ENCODE data around the gene USP15. TPM values are rescaled to one million over a fixed set of nuclear protein-coding genes. Genes with fewer than 3 reads are reported as not detected.

USP15 gene
- total RNA-seq, 4 donors from 2014 or later, result 55.8 to 90.8 (median 67.2) TPM

DNA sequence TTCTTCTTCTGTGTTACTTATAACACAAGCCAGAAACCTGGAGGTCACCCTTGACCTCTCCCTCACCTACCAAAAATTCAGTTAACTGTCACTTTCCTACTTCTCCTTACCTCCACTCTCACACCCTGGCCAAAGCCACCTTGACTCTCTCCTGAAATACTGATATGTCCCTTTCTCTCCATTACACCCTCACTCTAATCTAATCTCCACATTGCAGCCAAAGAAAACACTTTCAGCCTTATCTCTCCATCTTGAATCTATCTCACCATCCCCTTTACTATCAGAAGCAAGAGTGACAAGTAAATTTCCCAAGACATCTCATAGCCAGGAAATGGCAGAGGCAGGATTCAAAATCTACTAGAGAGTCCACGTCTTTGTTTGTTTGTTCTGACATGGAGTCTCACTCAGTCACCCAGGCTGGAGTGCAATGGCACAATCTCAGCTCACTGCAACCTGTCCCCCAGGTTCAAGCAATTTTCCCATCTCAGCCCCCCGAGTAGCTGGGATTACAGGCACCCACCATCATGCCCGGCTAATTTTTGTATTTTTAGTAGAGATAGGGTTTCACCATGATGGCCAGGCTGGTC is 28.0 kb upstream of the USP15 start:
- no peak for DNase-seq (ENCODE audit: low spot score in 2 of 2)
- 87 to 90% methylated on average over 3 of the region's 3 CpGs for WGBS, 2 donors
- intact Hi-C loops (cut with DNase I; ENCODE audit: low total_unique reads), result no loop called here
- TF ChIP-seq, protein P1, sequence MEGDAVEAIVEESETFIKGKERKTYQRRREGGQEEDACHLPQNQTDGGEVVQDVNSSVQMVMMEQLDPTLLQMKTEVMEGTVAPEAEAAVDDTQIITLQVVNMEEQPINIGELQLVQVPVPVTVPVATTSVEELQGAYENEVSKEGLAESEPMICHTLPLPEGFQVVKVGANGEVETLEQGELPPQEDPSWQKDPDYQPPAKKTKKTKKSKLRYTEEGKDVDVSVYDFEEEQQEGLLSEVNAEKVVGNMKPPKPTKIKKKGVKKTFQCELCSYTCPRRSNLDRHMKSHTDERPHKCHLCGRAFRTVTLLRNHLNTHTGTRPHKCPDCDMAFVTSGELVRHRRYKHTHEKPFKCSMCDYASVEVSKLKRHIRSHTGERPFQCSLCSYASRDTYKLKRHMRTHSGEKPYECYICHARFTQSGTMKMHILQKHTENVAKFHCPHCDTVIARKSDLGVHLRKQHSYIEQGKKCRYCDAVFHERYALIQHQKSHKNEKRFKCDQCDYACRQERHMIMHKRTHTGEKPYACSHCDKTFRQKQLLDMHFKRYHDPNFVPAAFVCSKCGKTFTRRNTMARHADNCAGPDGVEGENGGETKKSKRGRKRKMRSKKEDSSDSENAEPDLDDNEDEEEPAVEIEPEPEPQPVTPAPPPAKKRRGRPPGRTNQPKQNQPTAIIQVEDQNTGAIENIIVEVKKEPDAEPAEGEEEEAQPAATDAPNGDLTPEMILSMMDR (IDR thresholded peaks at IDR 0.05), result no peak
- no peak for TF ChIP-seq POLR2A (IDR thresholded peaks at IDR 0.05)
- no peak overlapping the region for H3K4me3 ChIP-seq (ENCODE audit: low read depth, poor library complexity, severe bottlenecking)

DNA sequence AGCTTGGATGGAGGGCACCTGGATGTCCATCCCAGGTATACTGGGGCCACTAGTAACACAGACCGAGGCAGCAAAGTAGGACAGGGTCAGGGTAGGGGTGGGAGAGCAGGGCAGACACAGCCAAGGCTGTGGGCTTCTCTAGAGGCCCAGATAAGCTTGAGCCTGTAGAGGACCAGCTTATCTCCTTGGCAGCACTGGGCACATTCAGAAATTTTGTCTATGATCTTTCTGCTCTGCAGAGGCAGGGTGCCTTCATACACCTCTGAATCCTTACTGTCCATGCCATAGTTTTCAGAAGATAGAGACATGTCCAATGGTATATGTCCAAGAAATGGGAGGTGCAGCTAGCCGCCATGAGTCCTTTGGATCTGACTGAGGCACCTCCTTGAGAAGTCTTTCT is 26.4 kb upstream of the USP15 start:
- TF ChIP-seq POLR2A (IDR thresholded peaks at IDR 0.05), result no peak
- TF ChIP-seq, protein P1 (IDR thresholded peaks at IDR 0.05), result no peak
- intact Hi-C loops (cut with DNase I; ENCODE audit: low total_unique reads), result no loop called here
- 87 to 95% methylated on average over 2 of the region's 2 CpGs for WGBS, 2 donors
- no peak overlapping the region for H3K4me3 ChIP-seq (ENCODE audit: low read depth, poor library complexity, severe bottlenecking)
- DNase-seq (ENCODE audit: low spot score in 2 of 2), result no peak

DNA sequence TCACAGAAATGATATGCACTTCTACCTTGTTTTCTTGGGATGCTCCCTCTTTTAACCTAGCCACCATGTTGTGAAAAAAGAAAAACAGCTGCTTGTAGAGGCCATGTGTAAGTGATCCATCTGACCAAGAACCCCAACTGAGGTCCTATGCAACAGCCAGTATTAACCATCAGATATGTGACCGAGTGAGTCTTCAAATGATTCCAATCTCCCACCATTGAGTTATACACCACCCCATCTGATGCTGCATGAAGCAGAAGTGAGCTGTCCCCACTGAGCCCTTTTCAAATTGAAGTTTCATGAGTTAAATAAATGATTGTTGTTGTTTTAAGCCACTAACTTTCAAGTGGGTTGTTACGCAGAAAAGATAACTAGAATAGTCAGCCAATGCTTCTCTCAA is 20.6 kb upstream of the USP15 start:
- 88 to 92% methylated on average over 2 of the region's 2 CpGs for WGBS, 2 donors
- intact Hi-C loops (cut with DNase I; ENCODE audit: low total_unique reads), result no loop called here
- TF ChIP-seq, protein P1 (IDR thresholded peaks at IDR 0.05), result no peak
- TF ChIP-seq POLR2A (IDR thresholded peaks at IDR 0.05), result no peak

DNA sequence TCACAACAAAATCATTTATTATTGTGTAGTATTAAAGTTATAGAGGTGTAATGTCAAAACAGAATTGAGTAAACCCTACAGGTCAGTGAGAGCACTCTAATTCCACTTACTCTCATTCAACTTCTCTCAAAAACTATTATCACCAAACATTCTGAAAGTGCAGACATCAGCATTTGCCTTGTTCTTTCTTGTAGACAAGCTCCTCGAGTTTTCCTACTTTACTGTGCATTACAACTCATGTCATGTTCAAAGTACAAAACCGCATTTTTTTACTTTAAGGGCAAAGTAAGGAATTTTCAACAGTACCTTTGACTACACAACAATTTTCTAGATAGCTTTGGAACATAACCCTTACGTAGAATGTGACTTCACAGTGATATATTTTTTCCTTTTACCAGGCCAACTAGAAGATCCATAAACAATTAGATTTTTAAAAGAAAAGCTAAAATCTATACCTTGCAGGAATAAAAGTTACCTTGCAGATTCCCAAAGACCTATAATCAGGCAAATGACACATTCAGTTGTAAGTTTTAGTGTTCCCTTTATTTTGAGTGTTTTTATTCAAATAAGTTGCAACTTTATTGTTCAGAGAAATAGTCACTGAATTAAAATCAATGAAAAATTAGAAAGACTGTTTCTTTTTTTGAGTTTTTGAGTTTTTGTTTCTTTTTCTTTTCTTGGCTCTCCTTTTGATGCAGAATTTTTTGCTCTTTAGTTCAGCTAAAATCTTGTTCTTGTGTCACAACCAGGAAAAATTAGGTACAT is 12.7 kb upstream of the USP15 start:
- 82% methylated on average over 3 of the region's 3 CpGs for WGBS, 2 donors
- TF ChIP-seq, protein P1 (IDR thresholded peaks at IDR 0.05), result no peak
- TF ChIP-seq POLR2A (IDR thresholded peaks at IDR 0.05), result no peak
- DNase-seq (ENCODE audit: low spot score in 2 of 2), result no peak
- intact Hi-C loops (cut with DNase I; ENCODE audit: low total_unique reads), result no loop called here
- H3K4me3 ChIP-seq (ENCODE audit: low read depth, poor library complexity, severe bottlenecking), result no peak overlapping the region

More for the DNA sequence above, 20.6 kb upstream of the USP15 start:
- no peak overlapping the region for H3K4me3 ChIP-seq (ENCODE audit: low read depth, poor library complexity, severe bottlenecking)
- DNase-seq (ENCODE audit: low spot score in 2 of 2), result no peak

DNA sequence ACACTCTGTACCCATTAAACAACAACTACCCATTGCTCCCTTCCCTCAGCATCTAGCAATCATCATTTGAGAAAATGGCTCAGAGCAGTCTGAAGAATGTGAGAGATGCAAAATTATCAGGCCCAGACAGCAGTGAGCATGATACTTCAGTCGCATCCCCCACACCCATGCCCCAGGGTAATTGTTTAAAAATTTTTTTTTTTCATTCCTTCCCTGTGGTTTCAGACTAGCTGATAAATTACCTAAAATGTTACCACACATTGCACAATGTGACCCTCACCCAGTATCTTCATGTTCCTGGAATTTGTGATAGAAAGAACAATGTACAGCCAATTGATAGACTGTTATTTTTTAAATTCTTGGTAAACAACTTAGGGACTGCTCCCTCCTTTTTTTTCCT is 11.3 kb upstream of the USP15 start:
- intact Hi-C loops (cut with DNase I; ENCODE audit: low total_unique reads), result no loop called here
- 53 to 71% methylated on average over 1 of the region's 1 CpG for WGBS, 2 donors
- no peak for DNase-seq (ENCODE audit: low spot score in 2 of 2)
- H3K4me3 ChIP-seq (ENCODE audit: low read depth, poor library complexity, severe bottlenecking), result no peak overlapping the region
- no peak for TF ChIP-seq POLR2A (IDR thresholded peaks at IDR 0.05)
- TF ChIP-seq, protein P1 (IDR thresholded peaks at IDR 0.05), result no peak

All from lower leg skin (tissue), 4 donors.